HPDE6-E6E7 (cell line): ENCODE measurements around the gene SIRT7.
"Not testable (repeated sequence)": the region's sequence is repeated elsewhere in the genome, so short reads cannot be mapped to it uniquely, and the experiment has no call there.

Experiments
- DNase-seq: peaks from one replicate; pipeline ENCODE4 v3.0.0; 2011; ENCODE audit warnings: missing footprints; ENCODE audit errors: extremely low spot score

Gene SIRT7

DNA sequence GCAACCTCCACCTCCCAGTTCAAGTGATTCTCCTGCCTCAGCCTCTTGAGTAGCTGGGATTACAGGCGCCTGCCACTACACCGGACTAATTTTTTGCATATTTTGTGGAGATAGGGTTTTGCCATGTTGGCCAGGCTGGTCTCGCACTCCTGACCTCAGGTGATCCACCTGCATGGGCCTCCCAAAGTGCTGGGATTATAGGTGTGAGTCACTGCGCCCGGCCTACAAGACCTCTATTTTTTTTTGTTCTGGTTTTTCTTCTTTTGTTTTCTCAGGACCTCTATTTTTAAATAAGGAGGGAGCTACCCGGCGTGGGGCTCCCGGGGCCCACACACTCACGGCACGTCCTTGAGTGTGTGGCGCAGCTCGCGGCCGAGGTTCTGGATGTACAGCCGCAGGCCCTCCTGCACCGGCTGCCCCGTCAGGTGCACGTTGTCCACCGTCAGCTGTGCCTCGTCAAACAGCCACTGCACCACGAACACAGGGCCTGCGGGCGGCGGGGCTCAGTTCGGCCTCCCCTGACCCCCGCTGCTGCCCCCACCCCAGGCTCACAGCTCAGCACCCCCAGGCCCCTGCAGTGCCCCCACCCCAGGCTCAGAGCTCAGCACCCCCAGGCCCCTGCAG is 37.2 kb upstream of the SIRT7 start:
- DNase-seq = no peak

DNA sequence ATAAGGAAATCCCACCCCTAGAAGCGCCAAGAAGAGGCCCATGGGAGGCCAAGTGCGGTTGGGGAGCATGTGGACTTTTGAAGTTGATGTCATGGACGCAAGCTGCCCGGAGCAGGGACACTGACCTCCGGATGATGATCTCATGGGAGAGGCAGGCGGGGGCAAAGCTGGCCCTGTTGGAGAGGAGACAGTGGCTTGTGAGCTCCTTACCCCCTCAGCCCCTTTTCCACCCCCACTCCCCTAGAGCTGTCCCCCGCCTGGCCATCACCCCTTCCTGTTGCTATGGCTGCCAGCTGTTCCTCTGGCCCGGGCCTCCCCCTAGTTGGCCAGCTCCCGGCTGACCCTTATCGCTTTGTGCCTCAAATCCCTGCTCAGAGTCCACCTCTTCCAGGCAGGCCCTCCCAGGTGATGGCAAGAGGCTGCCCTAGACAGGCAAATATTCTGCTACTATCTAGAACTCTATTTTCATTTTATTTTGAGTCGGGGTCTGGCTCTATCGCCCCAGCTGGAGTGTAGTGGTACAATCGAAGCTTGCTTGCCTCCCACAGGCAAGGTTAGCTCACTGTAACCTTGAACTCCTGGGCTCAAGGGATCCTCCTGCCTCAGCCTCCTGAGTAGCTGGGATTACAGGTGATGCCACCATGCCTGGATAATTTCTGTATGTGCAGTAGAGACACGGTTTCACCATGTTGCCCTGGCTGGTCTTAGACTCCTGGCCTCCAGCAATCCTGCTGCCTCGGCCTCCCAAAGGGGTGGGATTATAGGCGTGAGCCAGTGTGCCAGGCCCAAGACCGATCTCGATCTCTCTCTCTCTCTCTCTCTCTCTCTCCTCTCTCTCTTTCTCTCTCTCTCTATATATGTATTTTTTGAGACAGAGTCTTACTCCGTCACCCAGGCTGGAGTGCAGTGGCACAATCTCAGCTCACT is 36.4 kb upstream of the SIRT7 start:
- DNase-seq = no peak

DNA sequence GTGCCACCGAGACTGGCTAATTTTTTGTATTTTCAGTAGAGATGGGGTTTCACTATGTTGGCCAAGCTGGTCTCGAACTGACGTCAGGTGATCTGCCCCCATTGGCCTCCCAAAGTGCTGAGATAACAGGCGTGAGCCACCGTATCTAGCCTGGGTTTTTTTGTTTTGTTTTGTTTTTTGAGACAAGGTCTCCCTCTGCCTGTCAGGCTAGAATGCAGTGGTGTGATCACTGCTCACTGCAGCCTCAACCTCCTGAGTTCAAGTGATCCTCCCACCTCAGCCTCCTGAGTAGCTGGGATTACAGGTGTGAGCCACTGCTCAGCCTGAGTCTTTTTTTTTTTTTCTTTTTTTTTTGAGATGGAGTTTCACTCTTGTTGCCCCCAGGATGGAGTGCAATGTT is 35.5 kb upstream of the SIRT7 start:
- DNase-seq = not testable (repeated sequence)

- no peak for DNase-seq
Observed at GRCh38 chr17:81952792-81953228, 34.8 kb upstream of the SIRT7 start.

DNA sequence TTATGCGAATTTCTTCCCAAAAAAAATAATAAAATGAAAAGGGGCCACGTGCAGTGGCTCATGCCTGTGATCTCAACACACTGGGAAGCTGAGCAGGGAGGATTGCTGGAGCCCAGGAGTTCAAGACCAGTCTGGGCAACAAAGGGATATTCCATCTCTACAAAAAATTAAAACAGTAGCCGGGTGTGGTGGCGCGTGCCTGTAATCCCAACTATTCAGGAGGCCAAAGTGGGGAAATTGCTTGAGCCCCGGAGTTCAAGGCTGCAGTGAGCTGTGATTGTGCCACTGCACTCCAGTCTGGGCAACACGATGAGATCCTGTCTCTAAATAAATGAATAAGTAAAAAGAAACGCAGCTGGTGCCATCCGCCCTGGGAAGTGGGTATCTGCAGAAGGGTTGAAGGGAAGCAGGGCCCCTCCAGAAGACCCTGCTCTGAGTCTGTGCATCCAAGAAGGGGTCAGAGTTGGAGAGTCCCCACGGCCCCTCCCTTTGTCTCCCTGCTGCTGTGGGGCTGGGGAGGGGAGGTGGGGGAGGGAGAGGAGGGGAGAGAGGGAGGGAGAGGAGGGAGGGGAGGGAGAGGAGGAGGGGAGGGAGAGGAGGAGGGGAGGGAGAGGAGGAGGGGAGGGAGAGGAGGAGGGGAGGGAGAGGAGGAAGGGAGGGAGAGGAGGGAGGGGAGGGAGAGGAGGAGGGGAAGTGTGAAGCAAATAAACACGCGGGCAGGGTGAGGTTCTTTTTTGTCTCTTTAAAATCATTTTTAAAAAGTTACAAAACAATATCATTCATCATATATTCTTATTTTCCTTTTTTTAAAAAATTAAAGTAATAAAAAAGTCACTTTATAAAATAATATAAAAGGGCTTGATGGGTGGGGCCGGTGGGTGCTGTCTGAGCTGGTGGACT is 34.1 kb upstream of the SIRT7 start:
- no peak for DNase-seq

DNA sequence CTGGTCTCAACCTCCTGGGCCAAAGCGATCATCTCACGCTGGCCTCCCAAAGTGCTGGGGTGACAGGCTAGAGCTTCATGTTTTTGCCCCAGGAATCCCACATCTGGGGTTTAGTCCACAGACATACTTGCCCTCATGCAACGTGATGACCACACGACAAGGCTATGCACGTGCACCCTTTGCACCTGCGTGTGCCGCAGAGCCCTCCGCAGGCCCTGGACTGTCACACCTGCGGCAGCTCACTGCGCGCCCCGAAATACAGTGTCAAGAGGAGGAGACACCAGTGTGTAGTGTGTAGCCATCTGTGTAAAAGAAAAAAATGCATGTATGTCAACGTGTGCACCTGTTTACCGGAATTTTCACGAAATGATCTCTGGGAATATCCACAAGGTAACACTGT is 32.5 kb upstream of the SIRT7 start:
- DNase-seq = no peak

DNA sequence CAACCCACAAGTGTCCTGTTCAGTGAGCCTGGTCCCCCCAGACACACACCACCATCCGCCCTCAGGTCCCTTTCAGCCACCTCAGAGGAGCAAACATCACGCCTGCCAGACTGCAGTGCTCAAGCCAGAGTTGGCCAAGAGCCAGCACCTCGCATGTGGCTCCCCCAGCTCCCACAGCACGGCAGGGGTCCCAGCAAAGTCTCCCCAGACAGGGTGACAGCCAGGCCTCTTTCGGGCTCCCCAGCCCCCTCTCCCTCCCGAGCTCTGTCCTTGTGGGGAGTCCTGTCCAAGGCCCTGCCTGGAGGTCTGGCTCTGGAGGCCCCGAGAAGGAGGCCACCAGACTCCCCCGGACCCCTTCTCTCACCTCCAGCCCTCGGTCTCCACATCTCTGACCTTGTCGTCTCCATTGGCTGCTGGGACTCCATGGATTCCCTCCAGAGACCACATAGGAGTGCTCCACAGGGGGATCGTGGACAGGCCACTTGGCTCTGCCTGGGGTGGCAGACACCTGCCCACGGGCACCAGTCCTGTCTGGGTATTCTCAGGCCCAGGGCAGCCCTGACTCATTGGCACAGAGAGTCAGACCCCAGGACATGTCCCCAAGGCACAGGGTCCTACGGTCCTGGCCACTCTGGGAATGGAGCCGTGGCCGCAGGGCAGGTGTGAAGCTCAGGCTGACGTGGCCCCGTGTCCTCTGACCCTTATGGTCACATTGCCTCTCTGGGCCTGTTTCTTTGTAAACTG is 30.8 kb upstream of the SIRT7 start:
- DNase-seq = no peak

- no peak for DNase-seq
Observed at GRCh38 chr17:81947189-81947588, 29.2 kb upstream of the SIRT7 start, which contains the start of gene MYADML2. TSS of gene MYADML2 (minus strand) at chr17:81947233. CDS start at chr17:81941741, 5,492 bp downstream.

GRCh38 chr17:81944858-81945257 is 26.9 kb upstream of the SIRT7 start:
- DNase-seq = no peak

GRCh38 chr17:81942167-81942553 is 24.2 kb upstream of the SIRT7 start:
- no peak for DNase-seq

GRCh38 chr17:81941484-81942166 is 23.6 kb upstream of the SIRT7 start:
- no peak for DNase-seq

DNA sequence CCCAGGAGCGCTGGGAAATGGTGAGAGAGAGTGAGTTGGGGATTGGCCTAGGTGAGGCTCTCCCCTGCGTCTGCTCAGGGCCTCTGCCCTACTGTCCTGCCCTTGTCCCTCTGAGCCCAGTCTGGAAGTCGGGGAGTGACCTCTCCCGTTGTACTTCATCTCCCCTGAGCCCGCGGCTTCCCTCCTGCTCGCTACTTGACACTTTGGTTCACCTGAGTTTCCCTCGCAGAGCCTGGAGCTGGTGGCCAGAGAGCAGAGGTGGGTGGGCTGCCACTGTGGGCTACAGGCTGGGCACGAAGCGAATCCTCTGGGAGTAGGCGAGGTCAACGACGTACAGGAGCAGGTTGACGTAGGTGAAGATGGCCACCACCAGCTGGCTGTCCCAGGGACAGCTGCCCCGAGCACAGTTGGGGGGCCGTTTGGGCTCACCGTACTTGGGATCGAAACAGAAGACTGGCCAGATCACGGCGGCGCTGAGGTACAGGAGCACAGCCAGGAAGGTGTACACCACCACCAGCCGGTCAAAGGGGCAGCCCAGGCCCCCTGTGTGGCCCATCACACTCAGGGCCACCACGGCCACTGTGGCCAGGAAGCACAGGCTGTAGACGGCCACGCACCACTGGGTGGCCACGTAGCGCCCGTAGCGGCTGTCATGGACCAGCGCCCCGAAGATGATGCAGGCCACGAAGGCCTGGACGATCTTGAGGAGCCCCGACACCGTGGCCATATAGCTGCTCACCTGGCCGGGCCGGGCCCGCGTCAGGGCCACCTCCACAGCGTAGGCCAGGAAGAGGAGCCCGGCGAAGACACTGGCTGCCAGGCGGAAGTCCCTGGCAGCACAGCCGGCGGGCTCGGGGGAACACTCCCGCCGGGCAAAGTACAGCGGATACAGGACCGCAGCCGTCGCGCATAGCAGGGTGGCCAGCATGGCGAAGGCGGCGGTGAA is 22.8 kb upstream of the SIRT7 start:
- DNase-seq = no peak

DNA sequence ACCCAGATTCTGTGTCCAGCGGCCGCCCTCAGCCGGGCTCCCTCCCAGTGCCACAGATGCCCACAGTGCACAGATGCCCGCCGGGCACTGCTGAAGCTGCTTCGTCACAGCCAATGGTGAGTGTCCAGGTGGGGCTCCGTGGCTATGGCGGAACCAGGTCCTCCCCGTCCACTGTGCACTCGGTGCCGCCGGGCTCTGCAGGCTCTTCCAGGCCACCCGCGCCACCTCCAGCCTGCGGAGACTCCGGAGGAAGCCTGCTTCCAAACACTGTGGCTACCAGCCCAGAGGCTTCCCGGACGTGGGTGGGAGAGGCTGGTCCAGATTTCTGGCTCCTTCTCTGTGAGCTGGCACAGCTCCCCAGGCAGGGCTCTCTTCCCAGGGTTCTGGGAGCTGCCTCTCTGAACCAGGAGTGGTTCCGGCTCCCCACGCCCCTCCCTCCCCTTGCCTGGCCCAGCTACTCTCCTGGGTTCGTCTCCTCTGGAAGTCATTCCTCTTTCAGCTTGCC is 22.0 kb upstream of the SIRT7 start:
- DNase-seq = no peak

GRCh38 chr17:81939218-81939617 is 21.2 kb upstream of the SIRT7 start:
- DNase-seq = no peak

DNA sequence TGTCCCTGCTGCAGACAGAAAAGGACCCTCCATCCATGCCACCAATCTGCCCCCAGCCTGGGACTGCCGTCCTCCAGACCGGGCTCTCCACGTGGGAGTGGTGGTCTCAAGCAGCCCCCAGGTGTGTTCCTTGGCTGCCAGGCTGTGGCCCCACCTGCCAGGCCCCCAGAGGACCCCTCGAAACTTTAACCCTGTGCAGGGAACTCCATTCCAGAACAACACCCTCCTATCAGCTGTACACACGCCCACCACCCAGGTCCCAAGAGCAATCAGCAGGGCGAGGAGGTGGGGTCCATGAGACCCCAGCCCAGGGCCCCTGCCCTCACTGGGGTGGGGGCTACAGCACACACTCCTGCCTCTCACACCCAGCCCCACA is 17.7 kb upstream of the SIRT7 start:
- DNase-seq = no peak

GRCh38 chr17:81934850-81935708 is 17.1 kb upstream of the SIRT7 start:
- no peak for DNase-seq

DNA sequence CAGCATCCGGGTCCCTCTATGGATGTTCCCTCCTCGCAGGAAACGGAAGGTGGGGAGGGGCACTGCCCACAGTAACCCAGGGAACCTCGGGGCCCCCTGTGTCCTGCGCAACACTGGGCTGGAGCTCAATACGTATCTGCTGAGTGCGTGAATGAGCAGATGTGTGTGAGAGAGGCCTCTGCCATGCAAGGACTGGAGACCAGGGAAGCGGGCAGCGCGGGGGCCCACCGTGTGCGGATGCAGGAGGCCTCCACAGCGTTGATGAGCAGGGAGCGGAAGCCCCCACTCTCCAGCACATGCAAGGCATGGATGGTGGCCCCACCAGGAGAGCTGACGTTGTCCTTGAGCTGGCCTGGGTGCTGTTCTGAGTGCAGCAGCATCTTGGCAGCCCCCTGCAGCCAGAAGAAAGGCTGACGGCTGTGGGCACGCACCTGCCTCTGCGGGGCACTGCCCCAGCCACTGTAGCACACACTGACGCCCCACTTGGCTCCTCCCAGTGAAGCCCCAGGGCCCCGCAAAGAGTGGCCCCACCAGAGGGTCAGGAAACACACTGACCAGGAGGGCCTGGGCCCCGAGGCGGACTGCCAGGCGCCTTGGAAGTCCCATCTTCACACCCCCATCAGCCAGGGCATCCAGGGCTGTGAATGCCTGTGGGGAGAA is 16.3 kb upstream of the SIRT7 start:
- no peak for DNase-seq

- DNase-seq = no peak
Observed at GRCh38 chr17:81933178-81933699, 15.3 kb upstream of the SIRT7 start.
